Right kidney (tissue), 9 donors: ENCODE data around the gene TSNAXIP1.

Experiments used
- DNase-seq: peaks from one replicate; pipeline ENCODE4 v3.0.0-alpha.2; 2016
- long read RNA-seq, 8 donors: transcript quantifications; one replicate each; lab custom pipeline, GENCODE V29; 2026

Gene TSNAXIP1
- long read RNA-seq, donor 1, partial matches to known transcripts: 0 of 26 reads
- long read RNA-seq, donor 1, other reads (novel, unspliced or antisense): 26 of 26 reads
- long read RNA-seq, donor 2, partial matches to known transcripts: 0 of 5 reads
- long read RNA-seq, donor 2, other reads (novel, unspliced or antisense): 5 of 5 reads
- long read RNA-seq, donor 3: 0 reads
- long read RNA-seq, donor 4, partial matches to known transcripts: 0 of 1 reads
- long read RNA-seq, donor 4, other reads (novel, unspliced or antisense): 0 of 1 reads
- long read RNA-seq, donor 5: 0 reads
- long read RNA-seq, donor 6: 0 reads
- long read RNA-seq, donor 7: 0 reads
- long read RNA-seq, donor 8, partial matches to known transcripts: 0 of 1 reads
- long read RNA-seq, donor 8, other reads (novel, unspliced or antisense): 0 of 1 reads

- DNase-seq: peak; percentile 100
Measured at GRCh38 chr16:67806428-67807147, at the start of gene TSNAXIP1, which contains the start of gene RANBP10. TSS of gene TSNAXIP1 (plus strand) at chr16:67806889. CDS start at chr16:67807150, 261 bp downstream. TSS of gene RANBP10 (minus strand) at chr16:67806560. CDS start at chr16:67806536, 24 bp downstream.

GRCh38 chr16:67758006-67758405 lies 48.7 kb upstream of the TSNAXIP1 start:
- no peak for DNase-seq

GRCh38 chr16:67758966-67759365 lies 47.7 kb upstream of the TSNAXIP1 start:
- no peak for DNase-seq

- DNase-seq: no peak
Measured at GRCh38 chr16:67760206-67760955, 46.3 kb upstream of the TSNAXIP1 start.

- no peak for DNase-seq
Measured at GRCh38 chr16:67760956-67761230, 45.8 kb upstream of the TSNAXIP1 start.

- no peak for DNase-seq
Measured at GRCh38 chr16:67761924-67762323, 44.8 kb upstream of the TSNAXIP1 start.

GRCh38 chr16:67762385-67762784 lies 44.3 kb upstream of the TSNAXIP1 start:
- no peak for DNase-seq

GRCh38 chr16:67763066-67763465 lies 43.6 kb upstream of the TSNAXIP1 start:
- DNase-seq: no peak

GRCh38 chr16:67764158-67764667 lies 42.5 kb upstream of the TSNAXIP1 start:
- no peak for DNase-seq

GRCh38 chr16:67766291-67766690 lies 40.4 kb upstream of the TSNAXIP1 start:
- DNase-seq: peak; percentile 28

GRCh38 chr16:67767953-67768352 lies 38.7 kb upstream of the TSNAXIP1 start:
- no peak for DNase-seq

GRCh38 chr16:67770346-67770991 lies 36.2 kb upstream of the TSNAXIP1 start:
- no peak for DNase-seq

- no peak for DNase-seq
Measured at GRCh38 chr16:67773099-67773498, 33.6 kb upstream of the TSNAXIP1 start.

GRCh38 chr16:67773569-67774456 lies 32.9 kb upstream of the TSNAXIP1 start:
- DNase-seq: no peak

- DNase-seq: no peak
Measured at GRCh38 chr16:67774457-67774853, 32.2 kb upstream of the TSNAXIP1 start.

GRCh38 chr16:67775273-67775672 lies 31.4 kb upstream of the TSNAXIP1 start:
- DNase-seq: no peak

- no peak for DNase-seq
Measured at GRCh38 chr16:67779256-67780014, 27.3 kb upstream of the TSNAXIP1 start.

- DNase-seq: no peak
Measured at GRCh38 chr16:67780847-67781564, 25.7 kb upstream of the TSNAXIP1 start.

GRCh38 chr16:67781565-67781921 lies 25.1 kb upstream of the TSNAXIP1 start:
- DNase-seq: no peak
